Lung (tissue), 12 donors: ENCODE results near the gene CDRT4. TPM values are rescaled to one million over a fixed set of nuclear protein-coding genes. Genes with fewer than 3 reads are reported as not detected.

ENCODE experiments used
- ATAC-seq: fragments of 200-7000 bp; cut with Tn5 transposase; one replicate; pipeline ENCODE4 v1.9.1; 2020; ENCODE audit warnings: moderate number of reproducible peaks; ENCODE audit not compliant: insufficient read depth, low FRiP score
- DNase-seq, 3 donors: peaks; one replicate each; pipeline ENCODE4 v3.0.0-alpha.2; 2013 to 2017
- H3K27ac ChIP-seq, 2 donors: one replicate each; pipeline ENCODE4 v1.5.1; 2013; ENCODE audit warnings: mild to moderate bottlenecking in 2 of 2, moderate library complexity in 2 of 2, control low read depth in 1 of 2, inconsistent platforms in 1 of 2, low read depth in 1 of 2, low read length in 1 of 2
- H3K27me3 ChIP-seq, 3 donors: one replicate each; pipeline ENCODE4 v1.5.1; 2013; ENCODE audit warnings: low read length in 2 of 3; ENCODE audit not compliant: control insufficient read depth in 3 of 3, insufficient read depth in 3 of 3
- H3K36me3 ChIP-seq, 4 donors: one replicate each; pipeline ENCODE4 v1.5.1; 2013; ENCODE audit warnings: low read length in 4 of 4, mild to moderate bottlenecking in 1 of 4, moderate library complexity in 1 of 4; ENCODE audit not compliant: control insufficient read depth in 4 of 4, insufficient read depth in 4 of 4
- H3K4me1 ChIP-seq, 5 donors: one replicate each; pipeline ENCODE4 v1.5.1; 2013; ENCODE audit warnings: low read length in 5 of 5, mild to moderate bottlenecking in 2 of 5, moderate library complexity in 1 of 5; ENCODE audit not compliant: control insufficient read depth in 5 of 5, insufficient read depth in 5 of 5
- H3K4me3 ChIP-seq: one replicate; pipeline ENCODE4 v1.5.1; 2013; ENCODE audit warnings: mild to moderate bottlenecking, control low read depth, moderate library complexity
- H3K9ac ChIP-seq, 2 donors: one replicate each; pipeline ENCODE4 v1.5.1; 2013; ENCODE audit warnings: low read length in 2 of 2, control low read depth in 1 of 2; ENCODE audit not compliant: insufficient read depth in 1 of 2
- H3K9me3 ChIP-seq, 4 donors: one replicate each; pipeline ENCODE4 v1.5.1; 2013; ENCODE audit warnings: low read length in 3 of 4, mild to moderate bottlenecking in 1 of 4, moderate library complexity in 1 of 4; ENCODE audit not compliant: control insufficient read depth in 4 of 4, insufficient read depth in 3 of 4
- CTCF ChIP-seq: IDR thresholded peaks from 2 replicates; pipeline ENCODE4 v1.5.1; 2012; ENCODE audit warnings: mild to moderate bottlenecking; ENCODE audit errors: control extremely low read depth, extremely low read depth
- WGBS, 2 donors: extraction: QIAGEN DNeasy Blood & Tissue Kit; methylation state at CpG; one replicate each; pipeline ENCODE4 v1.1.7; 2013; 5-methylcytosine and 5-hydroxymethylcytosine counted together
- polyA plus RNA-seq, 2 donors: library from polyadenylated mRNA; stranded (reverse); fragments of 200-250 nt; gene quantifications; one replicate each; pipeline ENCODE4 v1.2.1, GENCODE V29; 2013
- total RNA-seq, 2 donors: library from RNA; depleted of rRNA in 1 of 2; stranded (reverse); fragments of >200 nt in 1 of 2; gene quantifications; one replicate each; pipeline ENCODE4 v1.2.1, GENCODE V29; 2014 to 2021
- donor health status: control.
- donor health status: control.
- donor health status: Bipolar disorder and iron deficiency.
- donor health status: healthy.
- donor health status: DM: yes; HTN: yes; CAD: no.

Gene CDRT4
- total and polyA plus RNA-seq, 4 donors = 0.48 to 8.7 (median 8.6) TPM

- H3K27ac ChIP-seq = no peak overlapping the region
- no peak overlapping the region for H3K4me3 ChIP-seq
- no peaks in the 10 kb centered on the region for H3K9me3 ChIP-seq
- no peak overlapping the region for H3K9ac ChIP-seq
- no peaks in the 10 kb centered on the region for H3K27me3 ChIP-seq
- no peak for DNase-seq
- ATAC-seq = no peak
- no peak for TF ChIP-seq CTCF
- H3K4me1 ChIP-seq = peaks cover 3 to 36% (median 18%) of the 10 kb centered on the region in 5 donors
- peaks cover 0 to 7% (median 2%) of the 10 kb centered on the region in 4 donors for H3K36me3 ChIP-seq
- 73 to 74% methylated on average over 2 of the region's 2 CpGs for WGBS, 2 donors
These were observed 43.7 kb upstream of the CDRT4 start for GRCh38 chr17:15511142-15511541.

GRCh38 chr17:15510361-15510760, 42.9 kb upstream of the CDRT4 start:
- Histone ChIP-seq H3K36me3 (peaks cover 0 to 5% (median 2%) of the 10 kb centered on the region in 4 donors), H3K4me1 (peaks cover 3 to 36% (median 18%) of the 10 kb centered on the region in 5 donors), H3K9ac (no peak overlapping the region), H3K9me3 (no peaks in the 10 kb centered on the region), H3K27me3 (no peaks in the 10 kb centered on the region), H3K27ac (no peak overlapping the region), H3K4me3 (no peak overlapping the region)
- DNase-seq = no peak
- WGBS, 2 donors = 66 to 81% methylated on average over 3 of the region's 3 CpGs
- no peak for ATAC-seq
- no peak for TF ChIP-seq CTCF

GRCh38 chr17:15509095-15509494, 41.7 kb upstream of the CDRT4 start:
- ATAC-seq (no peak), DNase-seq (peak in 2 of 3 donors; percentile 27 to 31)
- Histone ChIP-seq H3K4me1 (peaks cover 0 to 25% (median 13%) of the 10 kb centered on the region in 5 donors), H3K36me3 (peaks cover 0 to 5% (median 2%) of the 10 kb centered on the region in 4 donors), H3K9ac (no peak overlapping the region), H3K27me3 (no peaks in the 10 kb centered on the region), H3K27ac (peak overlapping the region in 1 of 2 donors; percentile 4), H3K4me3 (no peak overlapping the region), H3K9me3 (no peaks in the 10 kb centered on the region)
- TF ChIP-seq CTCF = no peak
- WGBS, 2 donors = 87 to 95% methylated on average over 5 of the region's 5 CpGs

- peaks cover 0 to 5% (median 2%) of the 10 kb centered on the region in 4 donors for H3K36me3 ChIP-seq
- ATAC-seq (no peak), DNase-seq (no peak)
- no peak overlapping the region for H3K4me3 ChIP-seq
- no peak overlapping the region for H3K9ac ChIP-seq
- WGBS, 2 donors = 64 to 76% methylated on average over 7 of the region's 7 CpGs
- peak overlapping the region in 1 of 2 donors; percentile 13 for H3K27ac ChIP-seq
- H3K9me3 ChIP-seq = no peaks in the 10 kb centered on the region
- TF ChIP-seq CTCF = no peak
- no peaks in the 10 kb centered on the region for H3K27me3 ChIP-seq
- H3K4me1 ChIP-seq = peaks cover 0 to 18% (median 7%) of the 10 kb centered on the region in 5 donors
These were observed 41.0 kb upstream of the CDRT4 start for GRCh38 chr17:15508466-15508865.
